Activated B cell treated with CpG ODN at 0.5 μM for 24 hours (primary cell): ENCODE measurements around the gene HSCB. TPM values are rescaled to one million over a fixed set of nuclear protein-coding genes. Genes with fewer than 3 reads are reported as not detected.
"Not testable (repeated sequence)": the region's sequence is repeated elsewhere in the genome, so short reads cannot be mapped to it uniquely, and the experiment has no call there.

Source experiments
- ATAC-seq: fragments of 200-7000 bp; cut with Tn5 transposase; one replicate; pipeline ENCODE4 v1.10.0; 2021; ENCODE audit warnings: low read depth, mild to moderate bottlenecking, moderate library complexity
- CTCF ChIA-PET: fragments of 350-600 bp; sonication (Branson Sonifier 250); formaldehyde crosslinking; loops from one replicate; lab custom pipeline; 2021; ENCODE audit warnings: antibody characterized with exemption; lab: Charles Lee
- POLR2A ChIA-PET: fragments of 350-600 bp; sonication (Branson Sonifier 250); formaldehyde crosslinking; loops from one replicate; lab custom pipeline; 2021; ENCODE audit warnings: antibody characterized with exemption; lab: Charles Lee
- DNase-seq: peaks from one replicate; pipeline ENCODE4 v3.0.0; 2022
- H3K27ac Mint-ChIP-seq: one replicate; pipeline ENCODE4 v1.8.0; 2020; ENCODE audit warnings: mixed read lengths
- H3K27me3 Mint-ChIP-seq: one replicate; pipeline ENCODE4 v1.8.0; 2021; ENCODE audit warnings: mixed read lengths
- H3K36me3 Mint-ChIP-seq: one replicate; pipeline ENCODE4 v1.8.0; 2021; ENCODE audit warnings: low read depth, mixed read lengths
- H3K4me1 Mint-ChIP-seq: one replicate; pipeline ENCODE4 v1.8.0; 2021; ENCODE audit warnings: mixed read lengths
- H3K4me3 Mint-ChIP-seq: one replicate; pipeline ENCODE4 v1.8.0; 2020; ENCODE audit warnings: mild to moderate bottlenecking, mixed read lengths
- H3K9me3 Mint-ChIP-seq: one replicate; pipeline ENCODE4 v1.8.0; 2020; ENCODE audit warnings: mixed read lengths
- intact Hi-C: fragments of 100-400 bp; cut with micrococcal nuclease; formaldehyde crosslinking; loops from one replicate; pipeline ENCODE4 v1.15.1; 2024
- total RNA-seq: library from RNA; stranded (reverse); gene quantifications from 2 replicates; pipeline ENCODE4 v1.2.3, GENCODE V29; 2022
- TF ChIP-seq, protein P1 (sequence below): fragments of 200-600 bp; IDR thresholded peaks from one replicate; pipeline ENCODE4 v1.8.0; 2022; ENCODE audit warnings: antibody characterized with exemption, mild to moderate bottlenecking

The HSCB gene, protein sequence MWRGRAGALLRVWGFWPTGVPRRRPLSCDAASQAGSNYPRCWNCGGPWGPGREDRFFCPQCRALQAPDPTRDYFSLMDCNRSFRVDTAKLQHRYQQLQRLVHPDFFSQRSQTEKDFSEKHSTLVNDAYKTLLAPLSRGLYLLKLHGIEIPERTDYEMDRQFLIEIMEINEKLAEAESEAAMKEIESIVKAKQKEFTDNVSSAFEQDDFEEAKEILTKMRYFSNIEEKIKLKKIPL
- total RNA-seq, result 16.0 and 17.0 TPM in 2 replicates

DNA sequence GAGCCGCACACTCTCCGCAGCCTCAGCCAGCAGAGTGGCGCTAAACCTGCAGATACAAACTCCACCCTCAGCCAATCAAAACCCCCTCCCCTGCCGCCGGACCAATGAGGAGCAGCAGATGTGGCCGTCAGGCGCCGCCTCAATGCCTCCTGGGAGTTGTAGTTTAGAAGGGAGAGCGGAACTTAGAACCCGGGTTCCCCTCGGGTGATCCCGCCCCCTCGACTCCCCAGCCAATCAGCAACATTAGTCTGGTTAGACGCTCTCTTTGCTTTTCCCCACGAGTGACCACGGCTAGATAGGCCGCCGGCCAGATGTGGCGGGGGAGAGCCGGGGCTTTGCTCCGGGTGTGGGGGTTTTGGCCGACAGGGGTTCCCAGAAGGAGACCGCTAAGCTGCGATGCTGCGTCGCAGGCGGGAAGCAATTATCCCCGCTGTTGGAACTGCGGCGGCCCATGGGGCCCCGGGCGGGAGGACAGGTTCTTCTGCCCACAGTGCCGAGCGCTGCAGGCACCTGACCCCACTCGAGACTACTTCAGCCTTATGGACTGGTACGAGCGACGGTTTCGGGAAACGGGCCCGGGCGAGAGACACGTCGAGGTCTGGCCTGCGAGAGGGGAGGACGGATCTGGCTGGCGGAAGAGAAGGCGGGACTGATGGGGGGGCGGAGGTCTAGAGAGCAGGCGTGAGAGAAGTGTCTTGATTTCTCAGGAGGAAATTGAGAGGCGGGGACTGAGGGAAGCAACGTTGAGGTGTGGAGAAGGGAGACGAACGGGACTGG is at the start of gene HSCB, which contains the start of gene CHEK2:
Gene HSCB, plus strand, starts transcription at position 255 of the 777 bp plus-strand sequence. Its CDS starts 57 bp downstream, at position 312.
Gene CHEK2, minus strand, starts transcription at position 36 of the 777 bp plus-strand sequence. CDS start 7,099 bp downstream, outside the sequence.
- Mint-ChIP-seq H3K27ac (peak within 1 kb of the TSS; percentile 85), H3K9me3 (no peaks in the 10 kb centered on the region), H3K27me3 (no peaks in the 10 kb centered on the region), H3K4me1 (peaks cover 30% of the 10 kb centered on the region), H3K36me3 (peaks cover 51% of the 10 kb centered on the region), H3K4me3 (peak within 1 kb of the TSS; percentile 88)
- CTCF ChIA-PET, result interaction anchor here (0.9 to 1.2 kb wide), 2 partner anchors 31 to 141 kb away, joined by 3 read pairs; partner anchors contain the start of gene CCDC117
- POLR2A ChIA-PET, result interaction anchor here (0.6 to 3.0 kb wide), 5 partner anchors 31 to 1079 kb away, joined by 3 to 26 read pairs (median 4); partner anchors contain the start of genes CCDC117, XBP1 and ZNRF3
- ATAC-seq, result peak; percentile 91
- peak; percentile 85 for DNase-seq
- TF ChIP-seq, protein P1, sequence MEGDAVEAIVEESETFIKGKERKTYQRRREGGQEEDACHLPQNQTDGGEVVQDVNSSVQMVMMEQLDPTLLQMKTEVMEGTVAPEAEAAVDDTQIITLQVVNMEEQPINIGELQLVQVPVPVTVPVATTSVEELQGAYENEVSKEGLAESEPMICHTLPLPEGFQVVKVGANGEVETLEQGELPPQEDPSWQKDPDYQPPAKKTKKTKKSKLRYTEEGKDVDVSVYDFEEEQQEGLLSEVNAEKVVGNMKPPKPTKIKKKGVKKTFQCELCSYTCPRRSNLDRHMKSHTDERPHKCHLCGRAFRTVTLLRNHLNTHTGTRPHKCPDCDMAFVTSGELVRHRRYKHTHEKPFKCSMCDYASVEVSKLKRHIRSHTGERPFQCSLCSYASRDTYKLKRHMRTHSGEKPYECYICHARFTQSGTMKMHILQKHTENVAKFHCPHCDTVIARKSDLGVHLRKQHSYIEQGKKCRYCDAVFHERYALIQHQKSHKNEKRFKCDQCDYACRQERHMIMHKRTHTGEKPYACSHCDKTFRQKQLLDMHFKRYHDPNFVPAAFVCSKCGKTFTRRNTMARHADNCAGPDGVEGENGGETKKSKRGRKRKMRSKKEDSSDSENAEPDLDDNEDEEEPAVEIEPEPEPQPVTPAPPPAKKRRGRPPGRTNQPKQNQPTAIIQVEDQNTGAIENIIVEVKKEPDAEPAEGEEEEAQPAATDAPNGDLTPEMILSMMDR, result no peak
- intact Hi-C loops, result loop anchor here (1.0 to 5.0 kb wide), 10 partner anchors 30 to 823 kb away; partner anchors contain the start of genes CCDC117, EWSR1, KREMEN1 and PITPNB

DNA sequence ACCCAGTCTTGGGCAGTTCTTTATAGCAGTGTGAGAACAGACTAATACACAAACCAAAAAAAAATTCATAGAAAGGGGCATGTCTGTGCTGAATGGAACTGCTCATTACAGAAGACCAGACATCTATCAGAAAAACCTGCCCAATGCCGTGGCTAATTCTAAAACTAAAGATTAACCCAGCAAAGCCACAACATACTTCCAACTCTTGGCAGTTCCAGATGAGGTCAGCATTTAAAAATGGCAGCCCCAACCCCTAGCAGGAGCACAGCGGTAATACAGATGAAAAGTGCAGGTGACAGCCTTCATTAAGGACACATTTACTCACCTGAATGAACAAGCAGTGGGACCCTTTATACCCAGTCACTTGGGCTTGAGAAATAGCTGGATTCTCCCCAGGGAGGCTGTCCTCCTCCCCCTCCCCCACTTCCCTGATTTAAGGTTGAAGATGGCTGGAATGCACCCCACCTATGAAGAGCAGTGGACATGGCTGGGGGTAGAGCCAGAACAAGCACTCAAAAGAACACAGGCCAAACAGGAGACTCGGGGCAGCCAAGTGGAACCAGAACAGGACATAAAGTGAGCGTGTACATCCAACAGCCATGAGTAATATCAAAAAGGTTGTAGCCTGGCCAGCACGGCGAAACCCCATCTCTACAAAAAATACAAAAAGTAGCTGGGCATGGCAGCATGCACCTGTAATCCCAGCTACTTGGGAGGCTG is 48.6 kb upstream of the HSCB start:
- H3K27ac Mint-ChIP-seq, ATAC-seq, intact Hi-C loops, H3K4me3 Mint-ChIP-seq, H3K27me3 Mint-ChIP-seq, H3K9me3 Mint-ChIP-seq, DNase-seq, H3K4me1 Mint-ChIP-seq, CTCF ChIA-PET: not testable (repeated sequence)
- POLR2A ChIA-PET, result interaction anchor here (0.6 kb wide), 1 partner anchor 53 kb away, joined by 3 read pairs; no protein-coding TSS in a partner anchor
- peaks cover 39% of the 10 kb centered on the region for H3K36me3 Mint-ChIP-seq

DNA sequence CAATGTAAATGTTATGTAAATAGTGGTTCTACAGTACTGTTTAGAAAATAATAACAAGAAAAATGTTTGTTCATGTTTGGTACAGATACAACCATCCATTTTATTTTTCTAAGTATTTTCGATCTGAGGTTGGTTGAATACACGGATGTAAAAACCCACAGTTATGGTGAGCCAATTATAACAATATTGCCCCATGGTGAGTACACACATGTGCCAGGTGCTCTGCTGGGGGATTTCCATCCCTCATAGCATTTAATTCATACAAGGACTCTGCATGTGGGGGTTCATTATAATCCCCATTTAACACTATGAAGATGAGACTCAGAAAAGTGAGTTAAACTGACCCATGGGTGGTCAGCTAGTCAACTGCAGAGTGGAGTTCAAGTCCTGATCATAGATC is 38.9 kb upstream of the HSCB start:
- no peaks in the 10 kb centered on the region for H3K9me3 Mint-ChIP-seq
- ChIA-PET POLR2A (interaction anchor here (0.7 kb wide), 1 partner anchor 109 kb away, joined by 4 read pairs; no protein-coding TSS in a partner anchor), CTCF (no interaction called here)
- H3K4me3 Mint-ChIP-seq, result peak overlapping the region; percentile 5
- intact Hi-C loops, result no loop called here
- H3K27ac Mint-ChIP-seq, result peak overlapping the region; percentile 50
- ATAC-seq, result peak; percentile 56
- TF ChIP-seq, protein P1, result no peak
- DNase-seq, result no peak
- no peaks in the 10 kb centered on the region for H3K27me3 Mint-ChIP-seq
- H3K36me3 Mint-ChIP-seq, result peaks cover 10% of the 10 kb centered on the region
- H3K4me1 Mint-ChIP-seq, result peaks cover 41% of the 10 kb centered on the region

DNA sequence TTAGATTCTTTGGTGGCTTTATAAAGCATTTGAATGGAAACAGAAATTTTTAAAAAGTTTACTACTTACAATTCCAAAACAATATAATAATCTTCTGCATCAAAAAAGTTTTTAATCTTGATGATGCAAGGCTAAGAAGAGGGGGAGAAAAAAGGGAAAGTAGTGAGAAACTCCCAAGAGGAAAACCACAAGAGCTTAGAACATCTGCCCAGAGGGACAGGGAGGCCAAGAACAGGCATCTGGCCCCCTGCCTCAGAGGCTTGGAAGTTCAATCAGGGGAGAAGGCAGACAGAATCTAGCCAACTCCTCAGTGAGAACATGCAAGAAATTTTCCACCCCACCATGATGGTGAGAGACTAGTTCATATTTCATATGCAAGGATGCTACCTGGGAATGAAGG is 38.4 kb upstream of the HSCB start:
- peak overlapping the region; percentile 53 for H3K27ac Mint-ChIP-seq
- ATAC-seq (no peak), DNase-seq (no peak)
- POLR2A ChIA-PET, result no interaction called here
- TF ChIP-seq, protein P1, result no peak
- H3K36me3 Mint-ChIP-seq, result peaks cover 8% of the 10 kb centered on the region
- CTCF ChIA-PET, result no interaction called here
- no peak overlapping the region for H3K4me3 Mint-ChIP-seq
- intact Hi-C loops, result no loop called here
- H3K9me3 Mint-ChIP-seq, result no peaks in the 10 kb centered on the region
- peaks cover 41% of the 10 kb centered on the region for H3K4me1 Mint-ChIP-seq
- H3K27me3 Mint-ChIP-seq, result no peaks in the 10 kb centered on the region

DNA sequence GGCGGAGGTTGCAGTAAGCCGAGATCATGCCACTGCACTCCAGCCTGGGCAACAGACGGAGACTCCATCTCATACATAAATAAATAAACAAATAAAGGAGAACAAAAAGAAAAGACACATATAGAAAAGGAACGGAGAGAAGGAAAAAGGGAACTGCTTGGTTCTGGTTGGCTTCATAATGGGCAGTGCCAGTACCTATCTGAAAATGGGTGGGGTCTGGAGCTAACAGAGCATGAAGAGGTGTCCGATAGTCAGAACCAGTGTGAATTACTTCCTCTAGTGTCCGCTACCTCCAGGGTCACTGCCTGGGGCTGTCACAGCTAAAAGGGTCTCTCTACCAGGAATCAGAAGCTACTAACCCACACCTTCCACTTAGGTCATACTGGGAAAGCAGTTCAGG is 35.0 kb upstream of the HSCB start:
- no peaks in the 10 kb centered on the region for H3K9me3 Mint-ChIP-seq
- POLR2A ChIA-PET, result interaction anchor here (0.6 to 0.8 kb wide), 2 partner anchors 43 to 93 kb away, joined by 4 to 9 read pairs; partner anchors contain the start of gene XBP1
- peaks cover 16% of the 10 kb centered on the region for H3K36me3 Mint-ChIP-seq
- H3K27ac Mint-ChIP-seq, result peak overlapping the region; percentile 50
- DNase-seq (no peak), ATAC-seq (peak; percentile 91)
- TF ChIP-seq, protein P1, result no peak
- H3K4me1 Mint-ChIP-seq, result peaks cover 43% of the 10 kb centered on the region
- CTCF ChIA-PET, result no interaction called here
- H3K4me3 Mint-ChIP-seq, result peak overlapping the region; percentile 67
- H3K27me3 Mint-ChIP-seq, result no peaks in the 10 kb centered on the region
- intact Hi-C loops, result loop anchor here (2.0 kb wide), 2 partner anchors 36 to 66 kb away; partner anchors contain the start of genes CCDC117 and HSCB
